22Rv1 (cell line): ENCODE measurements around the gene HACD3.

ENCODE experiments used
- H3K27ac ChIP-seq: fragments of 450-650 bp; 2 replicates; pipeline ENCODE4 v1.5.1; 2017
- CTCF ChIP-seq: fragments of 450-650 bp; IDR thresholded peaks from 2 replicates; pipeline ENCODE4 v1.5.1; 2017; ENCODE audit warnings: mild to moderate bottlenecking
- ZFX ChIP-seq: fragments of 450-650 bp; IDR thresholded peaks from 2 replicates; pipeline ENCODE4 v1.6.1; 2017; ENCODE audit warnings: antibody characterized with exemption, borderline replicate concordance

HACD3 gene

GRCh38 chr15:65530318-65531111, at the start of gene HACD3:
TSS of gene HACD3 (plus strand) at chr15:65530463. CDS start at chr15:65530632, 169 bp downstream.
- peak within 1 kb of the TSS; percentile 78 for H3K27ac ChIP-seq
- no peak for TF ChIP-seq ZFX
- 0 out of 2 replicates have a peak, but pooled peaks have one; percentile 9 for TF ChIP-seq CTCF

DNA sequence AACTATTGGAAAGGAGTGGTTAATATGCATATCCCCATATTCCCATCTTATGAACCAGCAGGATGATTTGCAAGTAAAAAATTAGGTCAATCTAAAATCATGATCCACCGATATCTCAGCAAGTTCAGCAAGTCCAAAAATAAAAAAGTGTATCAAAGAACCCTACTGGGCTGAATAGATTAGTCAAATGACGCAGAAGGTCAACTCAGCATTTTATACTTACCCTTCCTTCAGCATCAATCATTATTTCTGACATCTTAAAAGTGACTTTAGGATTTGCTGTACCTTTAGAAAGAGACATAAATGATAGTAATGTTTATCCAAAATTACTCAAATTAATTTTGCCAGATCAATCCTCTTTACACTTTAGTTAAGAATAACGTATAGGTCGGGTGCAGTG, 45.4 kb upstream of the HACD3 start:
- TF ChIP-seq CTCF, result no peak
- TF ChIP-seq ZFX, result no peak
- H3K27ac ChIP-seq, result no peak overlapping the region

GRCh38 chr15:65494076-65494475, 36.2 kb upstream of the HACD3 start:
- H3K27ac ChIP-seq, result no peak overlapping the region
- TF ChIP-seq CTCF (no peak), ZFX (no peak)

DNA sequence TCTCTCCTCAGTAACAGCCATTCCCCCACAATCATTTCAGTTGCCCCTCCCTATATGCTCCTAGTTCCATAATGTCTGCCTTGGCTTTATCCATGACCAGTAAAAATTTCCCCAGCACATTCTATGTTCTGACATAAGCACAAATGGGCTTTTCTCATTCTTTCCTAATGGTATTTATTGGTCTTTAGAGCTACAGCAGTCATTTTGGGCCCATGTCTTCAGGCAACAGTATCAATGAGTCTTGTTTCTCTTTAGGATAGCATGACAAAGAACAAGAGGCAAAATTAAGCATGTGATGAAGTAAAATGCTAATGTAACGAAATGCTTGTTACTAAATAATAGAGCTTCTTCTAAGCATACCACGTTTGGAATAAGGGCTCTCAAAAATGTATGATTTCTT, 20.9 kb upstream of the HACD3 start:
- H3K27ac ChIP-seq, result no peak overlapping the region
- TF ChIP-seq ZFX (no peak), CTCF (no peak)

DNA sequence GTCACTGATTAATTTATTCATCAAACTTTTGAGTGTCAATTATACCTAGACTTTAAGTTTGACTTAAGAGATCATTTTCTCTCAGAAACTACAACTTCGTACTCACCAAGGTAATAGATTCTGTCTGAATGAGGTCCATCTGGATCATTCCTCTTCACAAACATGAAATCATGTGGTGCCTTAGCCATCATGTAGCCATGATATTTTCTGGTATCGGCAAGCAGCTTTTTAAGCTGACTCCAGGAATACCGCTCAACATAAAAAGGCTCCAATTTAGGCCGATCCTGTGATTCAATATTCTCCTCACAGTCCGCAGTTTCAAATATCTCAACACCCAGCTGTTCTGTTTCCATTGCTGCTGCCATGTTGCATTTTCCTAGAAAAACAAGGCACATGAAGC, 18.1 kb upstream of the HACD3 start:
- TF ChIP-seq CTCF, result no peak
- TF ChIP-seq ZFX, result no peak
- no peak overlapping the region for H3K27ac ChIP-seq

DNA sequence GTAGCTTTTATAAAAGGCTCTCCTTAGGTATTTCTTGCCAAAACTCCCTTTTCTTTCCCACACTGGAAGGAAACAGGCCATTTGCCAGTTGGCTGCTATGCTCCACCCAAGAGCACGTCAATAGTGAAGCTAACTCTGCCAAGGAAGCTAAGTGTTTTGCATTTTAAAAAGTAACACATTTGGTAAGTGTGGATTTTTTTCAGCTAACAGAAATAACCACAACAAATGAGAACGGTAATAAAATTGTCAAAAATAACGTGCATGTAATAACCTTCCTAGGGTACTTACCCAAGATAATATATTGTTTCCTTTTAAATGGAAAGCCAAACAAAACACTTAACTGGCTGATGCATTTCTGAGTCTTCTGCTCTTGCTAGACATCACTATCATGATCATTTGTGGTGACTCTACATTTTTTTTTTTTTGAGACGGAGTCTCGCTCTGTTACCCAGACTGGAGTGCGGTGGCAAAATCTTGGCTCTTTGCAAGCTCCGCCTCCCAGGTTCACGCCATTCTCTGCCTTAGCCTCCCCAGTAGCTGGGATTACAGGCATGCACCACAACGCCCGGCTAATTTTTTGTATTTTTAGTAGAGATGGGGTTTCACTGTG, 17.4 kb upstream of the HACD3 start:
- no peak for TF ChIP-seq CTCF
- TF ChIP-seq ZFX, result no peak
- H3K27ac ChIP-seq, result no peak overlapping the region
